ENCODE measurements around the gene GLIS1.

GLIS1 gene

DNA sequence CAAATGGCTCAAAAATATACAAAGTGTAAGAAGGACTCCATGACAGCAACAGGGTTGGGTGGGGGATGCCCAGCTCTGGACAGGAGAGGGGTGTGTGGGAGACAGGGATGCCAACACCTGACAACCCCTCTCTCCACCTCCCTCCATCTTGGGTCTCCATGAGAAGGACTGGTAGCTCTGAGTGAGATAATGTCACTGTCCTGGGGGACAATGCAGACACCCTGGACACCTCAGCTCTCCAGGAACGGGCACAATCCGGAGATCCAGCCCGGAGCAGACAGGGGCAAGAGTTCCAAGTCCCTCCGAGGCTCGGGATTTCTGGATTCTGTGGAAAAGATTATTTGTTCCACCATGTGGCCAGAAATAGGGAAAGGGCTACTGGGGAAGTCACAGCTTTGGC lies 122.5 kb downstream of the GLIS1 start:
- H3K4me3 ChIP-seq (ENCODE audit: low read depth, low read length): no peak overlapping the region
- TF ChIP-seq, protein P1, sequence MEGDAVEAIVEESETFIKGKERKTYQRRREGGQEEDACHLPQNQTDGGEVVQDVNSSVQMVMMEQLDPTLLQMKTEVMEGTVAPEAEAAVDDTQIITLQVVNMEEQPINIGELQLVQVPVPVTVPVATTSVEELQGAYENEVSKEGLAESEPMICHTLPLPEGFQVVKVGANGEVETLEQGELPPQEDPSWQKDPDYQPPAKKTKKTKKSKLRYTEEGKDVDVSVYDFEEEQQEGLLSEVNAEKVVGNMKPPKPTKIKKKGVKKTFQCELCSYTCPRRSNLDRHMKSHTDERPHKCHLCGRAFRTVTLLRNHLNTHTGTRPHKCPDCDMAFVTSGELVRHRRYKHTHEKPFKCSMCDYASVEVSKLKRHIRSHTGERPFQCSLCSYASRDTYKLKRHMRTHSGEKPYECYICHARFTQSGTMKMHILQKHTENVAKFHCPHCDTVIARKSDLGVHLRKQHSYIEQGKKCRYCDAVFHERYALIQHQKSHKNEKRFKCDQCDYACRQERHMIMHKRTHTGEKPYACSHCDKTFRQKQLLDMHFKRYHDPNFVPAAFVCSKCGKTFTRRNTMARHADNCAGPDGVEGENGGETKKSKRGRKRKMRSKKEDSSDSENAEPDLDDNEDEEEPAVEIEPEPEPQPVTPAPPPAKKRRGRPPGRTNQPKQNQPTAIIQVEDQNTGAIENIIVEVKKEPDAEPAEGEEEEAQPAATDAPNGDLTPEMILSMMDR (IDR thresholded peaks at IDR 0.05; ENCODE audit: low read depth, low read length, missing control alignments): no peak
- DNase-seq (ENCODE audit: low read depth): no peak

DNA sequence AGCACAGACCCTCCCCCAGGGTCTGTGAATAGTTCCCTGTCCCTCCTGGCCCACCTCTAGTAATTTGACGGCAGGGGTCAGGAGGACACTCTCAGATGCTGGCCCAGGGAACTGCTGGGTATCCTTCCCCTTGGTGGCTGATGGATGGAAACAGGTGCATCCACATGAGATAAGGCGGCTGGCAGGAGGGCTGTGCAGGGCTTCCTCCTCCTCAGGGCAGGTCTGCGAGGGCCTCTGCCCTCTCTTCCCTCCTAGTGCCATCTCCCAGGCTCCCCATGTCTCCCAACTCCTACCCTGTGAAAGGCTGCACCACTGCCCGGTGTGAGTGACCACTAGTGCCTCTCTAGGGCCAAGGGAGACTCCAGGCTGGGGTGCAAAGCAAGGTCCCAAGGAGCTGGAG lies 123.9 kb downstream of the GLIS1 start:
- TF ChIP-seq, protein P1 (IDR thresholded peaks at IDR 0.05; ENCODE audit: low read depth, low read length, missing control alignments): no peak
- H3K4me3 ChIP-seq (ENCODE audit: low read depth, low read length): no peak overlapping the region
- no peak for DNase-seq (ENCODE audit: low read depth)

DNA sequence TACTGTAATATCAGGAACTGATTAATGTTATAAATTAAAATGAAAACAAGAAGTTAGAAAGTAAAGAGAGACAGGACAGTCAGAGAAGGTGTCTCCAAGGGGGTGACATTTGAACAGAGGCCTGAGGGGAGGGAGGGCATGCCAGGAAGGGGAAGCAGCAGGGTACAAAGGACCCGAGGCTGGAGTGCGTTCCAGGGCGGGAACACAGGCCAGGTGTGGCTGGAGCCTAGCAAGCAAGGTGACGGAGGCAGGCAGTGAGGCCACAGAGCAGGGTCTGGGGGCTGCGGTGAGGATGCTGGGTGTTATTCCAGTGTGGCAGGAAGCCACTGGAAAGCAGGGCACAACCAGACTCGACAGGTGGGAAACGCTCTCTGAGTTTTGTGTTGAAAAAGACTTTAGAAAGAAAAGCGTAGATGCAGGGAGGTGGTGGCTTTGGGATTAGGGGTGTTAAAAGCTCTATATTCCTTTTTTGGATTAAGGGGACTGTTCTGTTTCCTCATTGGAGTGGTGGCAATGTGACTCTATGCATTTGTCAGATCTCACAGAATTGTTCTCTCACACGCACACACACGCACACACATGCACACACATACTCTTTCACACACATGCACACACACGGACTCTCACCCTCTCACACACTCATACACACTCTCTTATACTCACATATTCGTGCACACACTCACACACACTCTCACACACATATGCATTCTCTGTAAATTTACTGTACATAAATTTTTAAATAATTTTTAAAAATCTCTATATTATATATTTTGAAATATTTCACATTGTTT lies 124.5 kb downstream of the GLIS1 start:
- TF ChIP-seq, protein P1 (IDR thresholded peaks at IDR 0.05; ENCODE audit: low read depth, low read length, missing control alignments): no peak
- no peak for DNase-seq (ENCODE audit: low read depth)
- no peak overlapping the region for H3K4me3 ChIP-seq (ENCODE audit: low read depth, low read length)

DNA sequence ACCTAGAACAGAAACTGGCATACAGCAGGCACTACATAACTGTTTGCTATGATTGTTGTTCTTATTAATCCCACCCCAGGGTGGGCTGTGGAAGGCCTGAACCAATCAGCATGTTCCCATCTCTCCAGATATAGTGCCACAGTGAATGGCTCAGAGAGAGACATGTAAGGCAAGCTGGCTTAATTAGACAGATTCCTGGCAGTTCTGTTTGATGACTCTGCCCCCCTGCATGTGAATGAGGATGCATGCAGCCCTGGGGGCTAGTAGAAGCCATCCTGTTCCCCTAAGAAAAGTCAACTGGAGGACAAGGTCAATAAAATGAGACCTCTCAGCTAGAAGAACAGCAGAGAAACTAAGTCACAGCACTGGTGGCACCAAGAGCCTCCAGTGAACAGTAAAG lies 130.3 kb downstream of the GLIS1 start:
- no peak for DNase-seq (ENCODE audit: low read depth)
- H3K4me3 ChIP-seq (ENCODE audit: low read depth, low read length): no peak overlapping the region
- TF ChIP-seq, protein P1 (IDR thresholded peaks at IDR 0.05; ENCODE audit: low read depth, low read length, missing control alignments): no peak

DNA sequence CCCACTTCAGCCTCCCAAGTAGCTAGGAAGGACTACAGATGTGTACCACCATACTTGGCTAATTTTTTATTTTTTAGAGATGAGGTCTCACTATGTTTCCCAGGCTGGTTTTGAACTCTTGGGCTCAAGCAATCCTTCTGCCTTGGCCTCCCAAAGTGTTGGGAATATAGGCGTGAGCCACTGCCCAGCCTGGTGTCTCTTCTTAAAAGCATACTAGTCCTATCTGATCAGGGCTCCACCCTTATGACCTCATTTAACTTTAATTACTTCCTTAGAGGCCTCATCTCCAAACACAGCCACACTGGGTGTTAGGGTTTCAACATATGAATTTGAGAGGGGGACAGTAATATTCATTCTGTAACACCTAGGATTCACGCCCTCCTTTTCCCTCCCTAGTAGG lies 130.9 kb downstream of the GLIS1 start:
- DNase-seq (ENCODE audit: low read depth): no peak
- TF ChIP-seq, protein P1 (IDR thresholded peaks at IDR 0.05; ENCODE audit: low read depth, low read length, missing control alignments): no peak
- H3K4me3 ChIP-seq (ENCODE audit: low read depth, low read length): no peak overlapping the region

DNA sequence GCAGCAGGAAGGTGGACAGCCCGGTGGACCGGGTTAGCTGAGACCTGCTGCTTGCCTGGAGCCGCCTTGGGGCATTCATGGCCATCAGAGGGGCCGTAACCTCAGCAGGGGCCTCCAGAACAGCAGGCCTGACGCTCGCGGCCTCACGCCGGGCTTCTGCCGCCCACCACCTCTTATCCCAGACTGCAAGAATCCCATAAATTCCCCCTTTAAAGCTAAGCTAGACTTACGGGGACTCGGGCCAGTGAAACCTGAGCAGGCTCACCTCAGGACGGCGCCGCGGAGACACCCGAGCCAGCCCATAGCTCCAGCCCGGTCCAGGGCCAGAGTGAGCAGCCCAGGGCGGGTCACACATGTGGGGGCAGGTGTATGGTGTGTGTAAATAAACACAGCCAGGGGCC lies 132.3 kb downstream of the GLIS1 start:
- no peak overlapping the region for H3K4me3 ChIP-seq (ENCODE audit: low read depth, low read length)
- TF ChIP-seq, protein P1 (IDR thresholded peaks at IDR 0.05; ENCODE audit: low read depth, low read length, missing control alignments): no peak
- no peak for DNase-seq (ENCODE audit: low read depth)

DNA sequence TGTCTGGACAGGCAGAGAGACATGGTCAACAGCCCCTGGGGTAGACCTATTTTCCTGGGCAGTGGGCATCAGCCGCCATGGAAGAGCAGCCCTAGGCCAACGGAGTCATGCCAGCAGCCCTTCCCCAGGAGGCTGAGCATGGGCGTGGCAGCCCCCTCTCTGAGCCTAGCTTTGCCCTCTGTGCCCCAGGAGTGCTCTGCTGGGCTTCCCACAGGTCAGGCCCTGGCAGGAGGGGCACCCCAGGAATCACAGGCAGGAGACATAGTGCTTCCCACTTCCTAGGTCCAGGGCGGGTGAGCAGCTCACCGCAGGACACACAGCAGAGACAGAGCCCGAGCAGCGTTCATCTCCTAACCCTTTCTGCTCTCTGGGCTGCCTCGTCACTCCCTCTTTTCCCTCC lies 132.8 kb downstream of the GLIS1 start:
- TF ChIP-seq, protein P1 (IDR thresholded peaks at IDR 0.05; ENCODE audit: low read depth, low read length, missing control alignments): no peak
- DNase-seq (ENCODE audit: low read depth): no peak
- H3K4me3 ChIP-seq (ENCODE audit: low read depth, low read length): no peak overlapping the region
